GM18868 (cell line): ENCODE measurements around the gene CNTN1.
"Not testable (repeated sequence)": the region's sequence is repeated elsewhere in the genome, so short reads cannot be mapped to it uniquely, and the experiment has no call there.

Experiments used
- ATAC-seq: cut with Tn5 transposase; IDR thresholded peaks from one replicate; pipeline ENCODE4 v1.9.1; 2021; ENCODE audit warnings: mild to moderate bottlenecking, moderate library complexity; ENCODE audit not compliant: unreplicated experiment

The CNTN1 gene

DNA sequence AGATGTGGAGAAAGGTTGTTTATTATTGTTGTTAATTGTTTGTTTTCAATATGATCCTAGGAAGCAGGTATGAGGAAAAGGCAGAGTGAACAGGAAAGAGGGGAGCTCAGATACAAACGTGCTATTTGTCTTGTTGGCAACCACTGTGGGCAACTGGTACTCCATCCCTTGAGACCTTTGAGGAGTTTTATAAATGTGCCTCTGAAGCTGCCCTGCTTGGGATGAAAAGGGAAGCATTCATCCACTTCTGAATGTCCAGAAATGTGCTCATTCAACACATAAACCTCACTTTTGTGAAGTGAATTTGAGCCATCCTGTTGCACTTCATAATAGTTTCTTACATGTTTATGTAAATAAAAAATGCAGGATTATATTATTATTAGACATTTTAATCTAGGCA, 331.6 kb downstream of the CNTN1 start:
- ATAC-seq: no peak

GRCh38 chr12:41026151-41026550, 333.9 kb downstream of the CNTN1 start:
- no peak for ATAC-seq

GRCh38 chr12:41032386-41032785, 340.1 kb downstream of the CNTN1 start:
- no peak for ATAC-seq

GRCh38 chr12:41034686-41035085, 342.4 kb downstream of the CNTN1 start:
- ATAC-seq: no peak

- no peak for ATAC-seq
Measured at GRCh38 chr12:41039461-41039860, 347.2 kb downstream of the CNTN1 start.

GRCh38 chr12:41045509-41045908, 353.3 kb downstream of the CNTN1 start:
- ATAC-seq: no peak

DNA sequence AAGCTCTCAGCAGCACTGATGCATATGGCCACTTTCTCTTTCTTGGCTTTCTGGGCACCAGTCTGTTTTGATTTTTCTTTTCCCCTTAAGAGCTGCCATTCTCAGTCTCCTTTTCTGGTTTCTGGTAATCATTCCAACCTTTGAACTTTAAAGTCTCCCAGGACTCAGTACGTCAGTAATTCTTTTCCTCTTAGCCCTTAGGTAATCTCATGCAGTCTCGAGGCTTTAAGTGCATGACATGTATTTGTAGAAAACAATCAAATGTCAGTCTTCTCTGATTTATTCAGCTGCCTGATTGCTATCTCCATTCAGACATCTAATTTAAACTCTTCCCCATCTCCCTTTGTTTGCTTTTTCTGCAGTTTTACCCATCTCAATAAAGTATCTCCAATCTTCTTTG, 356.8 kb downstream of the CNTN1 start:
- no peak for ATAC-seq

GRCh38 chr12:41051954-41052353, 359.7 kb downstream of the CNTN1 start:
- ATAC-seq: no peak

DNA sequence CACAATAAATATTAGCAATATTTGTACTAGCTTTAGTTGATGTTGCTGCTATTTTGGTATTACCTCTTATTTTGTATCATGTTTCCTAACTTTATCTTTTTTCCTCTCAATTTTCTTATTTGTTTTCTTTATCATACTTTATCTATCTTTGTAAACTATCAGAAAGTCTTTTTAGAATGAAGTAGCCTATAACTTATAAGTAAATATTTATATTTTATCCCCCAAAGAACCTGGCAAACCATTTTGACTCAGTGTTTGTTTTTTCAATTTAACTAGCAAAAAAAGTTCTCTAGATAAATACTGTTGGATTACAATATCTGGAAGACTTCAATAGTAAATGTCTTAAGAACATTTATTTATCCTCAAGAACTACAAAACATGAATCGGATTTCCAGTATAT, 360.2 kb downstream of the CNTN1 start:
- ATAC-seq: no peak

DNA sequence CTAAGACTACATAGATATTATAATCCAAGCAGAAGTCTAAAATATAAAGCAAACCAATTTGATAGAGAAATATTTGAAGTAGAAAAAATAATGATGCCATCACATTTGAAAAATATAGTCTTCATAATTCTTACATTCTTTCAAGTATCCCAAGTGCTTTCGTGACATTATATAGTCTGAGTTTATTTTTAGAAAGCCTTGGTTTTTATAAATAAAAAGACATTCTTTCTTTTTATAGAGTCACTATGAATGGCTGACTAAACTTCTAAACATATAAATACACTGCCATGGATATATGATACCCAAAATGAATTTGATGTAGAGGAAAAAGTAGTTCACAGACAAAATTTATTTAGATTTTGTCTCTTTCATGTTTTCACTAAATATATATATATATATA, 360.8 kb downstream of the CNTN1 start:
- ATAC-seq: no peak

DNA sequence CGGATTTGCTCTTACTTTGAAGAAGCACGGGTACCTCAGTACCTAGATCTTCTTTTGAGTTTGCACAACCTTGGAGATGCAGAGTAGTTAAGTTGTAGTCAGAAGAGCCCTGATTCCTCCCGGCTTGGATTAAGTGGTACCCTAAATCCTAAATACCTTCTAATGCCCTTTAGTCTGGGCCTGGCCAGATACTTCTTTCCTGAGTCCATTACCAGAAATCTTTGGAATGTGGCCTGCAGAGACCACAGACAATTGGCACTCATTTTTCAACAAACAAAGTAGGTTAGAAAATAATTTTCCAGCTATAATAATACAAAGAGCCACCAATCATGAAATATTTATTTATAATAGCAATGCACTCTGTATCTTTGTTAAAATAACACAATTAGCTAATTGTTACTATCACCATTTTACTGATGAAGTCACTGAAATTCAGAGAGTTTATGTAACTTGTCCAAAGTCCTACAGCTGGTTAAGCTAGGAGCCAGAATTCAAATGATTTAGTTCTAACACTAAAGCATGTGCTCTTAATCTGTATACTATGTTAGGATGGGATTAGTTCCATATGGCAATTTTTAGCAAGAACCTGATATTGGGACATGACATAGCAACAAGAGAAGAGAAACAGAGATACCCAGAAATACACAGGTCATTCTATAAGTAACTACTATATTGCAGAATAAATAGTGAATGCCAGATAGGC, 363.8 kb downstream of the CNTN1 start:
- no peak for ATAC-seq

- no peak for ATAC-seq
Measured at GRCh38 chr12:41058266-41058665, 366.0 kb downstream of the CNTN1 start.

DNA sequence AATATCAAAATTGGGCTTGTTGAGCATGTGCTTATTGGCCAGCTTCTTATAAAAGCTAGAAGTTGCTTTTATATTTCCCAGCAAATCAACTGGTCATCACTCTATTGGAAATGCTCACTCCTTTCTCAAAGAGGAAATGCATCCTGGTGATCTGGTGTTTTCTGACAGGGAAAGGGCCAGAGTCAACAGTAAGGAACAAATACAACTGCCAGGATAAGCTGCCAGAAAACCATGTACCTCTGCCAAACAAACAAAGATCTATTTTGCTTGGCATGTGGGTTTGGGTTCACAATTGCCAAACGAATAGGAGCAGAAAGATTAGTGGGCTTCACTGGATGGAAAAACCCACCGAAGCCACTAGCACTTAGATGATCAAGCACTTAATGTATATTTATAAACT, 369.0 kb downstream of the CNTN1 start:
- ATAC-seq: no peak

DNA sequence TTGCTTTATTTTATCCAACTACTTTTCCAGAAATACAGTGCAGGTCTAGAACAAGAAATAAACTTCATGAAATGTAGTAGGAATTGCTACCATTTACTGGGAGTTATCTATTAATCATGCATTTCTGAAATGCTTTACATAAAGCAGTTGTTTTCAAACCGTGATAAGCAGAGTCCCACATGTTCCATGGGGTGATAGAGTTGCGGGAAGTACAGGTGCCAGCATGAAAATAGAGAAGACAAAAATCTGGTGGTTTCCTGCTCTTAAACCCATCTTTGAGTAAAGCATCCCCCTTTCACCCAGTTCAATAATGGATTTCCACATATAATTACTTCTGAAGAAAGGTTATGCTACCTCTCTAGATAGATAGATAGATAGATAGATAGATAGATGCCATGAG, 372.2 kb downstream of the CNTN1 start:
- ATAC-seq: no peak

DNA sequence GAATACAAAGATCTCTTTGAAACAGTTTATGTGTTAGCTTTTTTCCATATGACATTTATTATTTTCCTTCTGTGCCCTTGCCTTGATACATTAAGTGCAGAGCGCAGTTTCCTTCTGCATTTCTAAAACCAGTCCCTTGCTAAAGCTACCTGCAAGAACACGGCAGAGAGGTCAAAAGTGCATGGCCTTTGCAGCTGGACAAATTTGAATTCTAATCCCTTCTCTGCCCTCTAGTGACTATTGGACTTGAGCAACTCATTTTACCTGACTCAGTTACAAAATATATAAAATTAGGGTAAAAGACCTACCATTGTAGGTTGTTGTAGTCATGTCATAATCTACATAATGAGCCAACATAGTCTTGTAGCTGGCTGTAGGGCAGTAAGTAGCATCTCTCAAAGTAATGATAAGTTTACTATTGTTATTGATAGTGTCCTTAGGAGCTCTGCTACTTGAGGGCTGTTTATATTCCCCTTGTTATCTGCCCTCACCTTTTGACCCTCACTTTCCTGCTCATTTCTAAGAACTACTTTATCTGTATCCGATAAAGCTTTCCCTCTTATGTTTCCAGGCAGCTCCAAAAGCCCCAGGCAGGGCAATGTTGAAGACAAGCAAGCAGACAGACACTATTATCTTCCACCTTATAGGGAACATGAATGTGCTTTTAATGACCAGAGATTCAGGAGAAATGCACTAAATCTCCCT, 375.9 kb downstream of the CNTN1 start:
- ATAC-seq: no peak

GRCh38 chr12:41073633-41074472, 381.6 kb downstream of the CNTN1 start:
- ATAC-seq: peak; percentile 90

GRCh38 chr12:41074473-41074769, 382.2 kb downstream of the CNTN1 start:
- ATAC-seq: peak; percentile 37

- no peak for ATAC-seq
Measured at GRCh38 chr12:41076114-41076513, 383.9 kb downstream of the CNTN1 start.

GRCh38 chr12:41081241-41081640, 389.0 kb downstream of the CNTN1 start:
- ATAC-seq: not testable (repeated sequence)

DNA sequence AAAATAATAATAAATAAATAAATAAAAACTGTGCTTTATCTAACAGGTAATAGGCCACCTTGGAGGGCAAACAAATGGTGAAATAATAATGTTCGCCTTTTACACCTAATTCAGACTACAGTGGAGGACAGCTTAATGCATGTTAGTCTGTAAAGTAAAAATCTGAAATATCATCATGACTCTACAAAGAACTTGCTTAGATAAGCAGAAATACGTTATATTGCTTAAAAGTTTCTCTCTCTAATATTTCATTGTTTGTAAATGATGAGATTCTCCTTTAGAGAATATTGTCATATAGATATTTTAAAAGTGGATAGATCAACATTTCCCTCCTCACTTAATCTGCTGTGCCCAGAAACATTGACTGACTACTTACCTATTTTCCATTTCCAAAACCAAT, 397.2 kb downstream of the CNTN1 start:
- no peak for ATAC-seq

DNA sequence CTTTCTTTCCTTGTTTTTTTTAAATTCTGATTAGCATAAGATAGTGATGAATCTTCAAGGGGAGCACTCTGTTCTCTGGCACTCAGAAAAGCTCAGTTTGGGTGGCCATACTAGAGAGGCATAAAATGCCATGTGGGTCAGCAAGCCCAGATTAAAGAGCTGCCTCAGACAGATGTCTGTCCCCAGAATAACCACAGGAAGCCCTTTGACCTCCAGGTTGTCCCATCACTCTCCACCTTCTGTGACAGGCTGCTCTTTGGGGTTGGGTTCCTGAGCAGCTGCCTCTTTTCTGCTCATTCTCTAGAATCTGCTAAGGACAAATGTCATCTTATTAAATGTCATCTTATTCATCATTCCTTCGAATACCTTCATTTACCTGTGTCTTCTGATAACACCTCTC, 399.9 kb downstream of the CNTN1 start:
- no peak for ATAC-seq

- ATAC-seq: no peak
Measured at GRCh38 chr12:41096797-41097196, 404.6 kb downstream of the CNTN1 start.
